ENCODE measurements around the gene DPP8. TPM values are rescaled to one million over a fixed set of nuclear protein-coding genes. Genes with fewer than 3 reads are reported as not detected.

The DPP8 gene
- polyA plus RNA-seq, 1 experiment = 21.6 TPM

- DNase-seq (ENCODE audit: low read depth) = no peak
- no peak for TF ChIP-seq CTCF (IDR thresholded peaks at IDR 0.05; ENCODE audit: insufficient read depth, low read depth, low read length)
- H3K4me3 ChIP-seq (ENCODE audit: low read depth, low read length) = no peak overlapping the region
- H3K36me3 ChIP-seq (ENCODE audit: control insufficient read depth, insufficient read depth, low read length) = no peaks in the 10 kb centered on the region
- H3K27me3 ChIP-seq (ENCODE audit: control insufficient read depth, insufficient read depth, low read length) = peaks cover 6% of the 10 kb centered on the region
- ChIA-PET CTCF (interaction anchor here (20.1 kb wide), 1 partner anchor 71 kb away, joined by 454 read pairs; no protein-coding TSS in a partner anchor), POLR2A (no interaction called here)
Observed at GRCh38 chr15:65393091-65393490, 124.4 kb downstream of the DPP8 start.

Small RNAs within 50 kb of the gene (small RNA-seq; reads per million reads assigned to genes)
- not detected for gene AC105129.1 (ENCODE audit: insufficient read length, low read depth, low replicate concordance)
- gene RF00019 (ENCODE audit: insufficient read length, low read depth, low replicate concordance) = not detected
- not detected for gene RNU6-19P (ENCODE audit: insufficient read length, low read depth, low replicate concordance)

Other genes with a start within 250 kb of the DPP8 start
- gene PARP16, start 230.8 kb downstream of the DPP8 start, polyA plus RNA-seq (2011; rRNA removed) = 5.1 and 5.2 TPM in 2 replicates
- gene RNU5A-1, start 221.6 kb downstream of the DPP8 start, polyA plus RNA-seq (2011; rRNA removed) = not detected in 2 replicates
- gene RNU5B-1, start 213.0 kb downstream of the DPP8 start, polyA plus RNA-seq (2011; rRNA removed) = not detected in 2 replicates
- not detected in 2 replicates for gene IGDCC3, start 139.7 kb downstream of the DPP8 start, polyA plus RNA-seq (2011; rRNA removed)
- 1.1 and 1.2 TPM in 2 replicates for gene IGDCC4, start 94.7 kb downstream of the DPP8 start, polyA plus RNA-seq (2011; rRNA removed)
- gene HACD3, start 12.8 kb upstream of the DPP8 start, polyA plus RNA-seq (2011; rRNA removed) = 40.9 and 56.0 TPM in 2 replicates
- 37.3 and 53.3 TPM in 2 replicates for gene INTS14, start 93.4 kb upstream of the DPP8 start, polyA plus RNA-seq (2011; rRNA removed)
- gene SLC24A1, start 104.2 kb upstream of the DPP8 start, polyA plus RNA-seq (2011; rRNA removed) = 7.0 and 8.9 TPM in 2 replicates

Measured in BJ (cell line).